K562 (cell line): ENCODE data around the gene CFAP69.

Experiments
- ARNT ChIP-seq, 2 experiments: fragments of 450-650 bp; IDR thresholded peaks; 2 replicates each; pipeline ENCODE4 v1.6.1; 2016; ENCODE audit warnings: mild to moderate bottlenecking in 1 of 2
- CBX8 ChIP-seq: fragments of 200-600 bp; sonication (generic); IDR thresholded peaks from 2 replicates; pipeline ENCODE4 v1.6.1; 2012; ENCODE audit warnings: borderline replicate concordance, mixed run types, low read depth, mild to moderate bottlenecking, moderate library complexity, mixed read lengths, low read length, control low read depth, inconsistent platforms; ENCODE audit not compliant: poor library complexity, severe bottlenecking; ENCODE audit errors: extremely low read depth
- CHD7 ChIP-seq: fragments of 200-600 bp; sonication (generic); IDR thresholded peaks from one replicate; pipeline ENCODE4 v1.6.1; 2012; ENCODE audit warnings: mild to moderate bottlenecking, low read depth, low read length, inconsistent platforms
- ESRRA ChIP-seq: fragments of 450-650 bp; IDR thresholded peaks from 2 replicates; pipeline ENCODE4 v1.6.1; 2014; ENCODE audit warnings: low read depth, mild to moderate bottlenecking, moderate library complexity, borderline replicate concordance
- FOXJ3 ChIP-seq: sonication (generic); formaldehyde crosslinking; IDR thresholded peaks from 2 replicates; pipeline ENCODE4 v1.4.0; 2020; ENCODE audit warnings: mild to moderate bottlenecking, missing genetic modification reagents
- MTA3 ChIP-seq: fragments of 450-650 bp; formaldehyde crosslinking; IDR thresholded peaks from 2 replicates; pipeline ENCODE4 v1.6.1; 2017; ENCODE audit warnings: mild to moderate bottlenecking, borderline replicate concordance
- NR3C1 ChIP-seq: sonication (generic); formaldehyde crosslinking; IDR thresholded peaks from 2 replicates; pipeline ENCODE4 v1.8.1; 2022; ENCODE audit warnings: missing genetic modification reagents
- SAFB2 ChIP-seq: fragments of 200-400 bp; formaldehyde crosslinking; IDR thresholded peaks from 2 replicates; pipeline ENCODE4 v1.6.1; 2018; ENCODE audit warnings: borderline replicate concordance, low read length, low read depth, moderate library complexity; ENCODE audit not compliant: severe bottlenecking
- SPI1 ChIP-seq: IDR thresholded peaks from 2 replicates; pipeline ENCODE4 v1.6.1; 2011; ENCODE audit warnings: low read depth, low read length, control low read depth, borderline replicate concordance
- YY1 ChIP-seq, 3 experiments: IDR thresholded peaks; 2 replicates each; pipeline ENCODE4 v1.6.1; 2011; ENCODE audit warnings: low read length in 2 of 3, mild to moderate bottlenecking in 2 of 3, moderate library complexity in 2 of 3, borderline replicate concordance in 1 of 3, control low read depth in 1 of 3, low read depth in 1 of 3; ENCODE audit not compliant: insufficient read depth in 3 of 3, insufficient replicate concordance in 2 of 3, control insufficient read depth in 1 of 3, insufficient read length in 1 of 3; ENCODE audit errors: extremely low read depth in 1 of 3
- ZNF274 ChIP-seq: IDR thresholded peaks from 2 replicates; pipeline ENCODE4 v1.6.1; 2011; ENCODE audit warnings: low read depth, mild to moderate bottlenecking, low read length, moderate library complexity, borderline replicate concordance
- TF ChIP-seq, protein P1 (sequence below), 3 experiments: IDR thresholded peaks in 2 of 3; conservative IDR thresholded peaks in 1 of 3; 2 replicates each; pipeline ENCODE4 v1.5.1; 2011 to 2012; ENCODE audit warnings: low read length in 3 of 3, mild to moderate bottlenecking in 3 of 3, control low read depth in 2 of 3, improper control_type of control experiment in 1 of 3, inconsistent platforms in 1 of 3, low read depth in 1 of 3, mixed read lengths in 1 of 3, moderate library complexity in 1 of 3; ENCODE audit not compliant: insufficient read depth in 2 of 3
- TF ChIP-seq, protein P2 (sequence below): sonication (generic); formaldehyde crosslinking; IDR thresholded peaks from 2 replicates; pipeline ENCODE4 v1.8.1; 2023; ENCODE audit warnings: mild to moderate bottlenecking, missing genetic modification reagents

GRCh38 chr7:90270431-90271178 lies 25.6 kb downstream of the CFAP69 start:
- TF ChIP-seq ZNF274 (no peak), NR3C1 (no peak), MTA3 (no peak), FOXJ3 (no peak), CBX8 (no peak), SPI1 (no peak), YY1 (IDR thresholded peaks at IDR 0.05; ENCODE audit: borderline replicate concordance in 1 of 3, control insufficient read depth in 1 of 3, extremely low read depth in 1 of 3, insufficient read depth in 3 of 3, insufficient read length in 1 of 3, insufficient replicate concordance in 2 of 3, low read depth in 1 of 3, low read length in 2 of 3) (no peak), ESRRA (no peak), SAFB2 (no peak), ARNT (IDR thresholded peaks at IDR 0.05) (no peak), CHD7 (no peak)
- TF ChIP-seq, protein P1, sequence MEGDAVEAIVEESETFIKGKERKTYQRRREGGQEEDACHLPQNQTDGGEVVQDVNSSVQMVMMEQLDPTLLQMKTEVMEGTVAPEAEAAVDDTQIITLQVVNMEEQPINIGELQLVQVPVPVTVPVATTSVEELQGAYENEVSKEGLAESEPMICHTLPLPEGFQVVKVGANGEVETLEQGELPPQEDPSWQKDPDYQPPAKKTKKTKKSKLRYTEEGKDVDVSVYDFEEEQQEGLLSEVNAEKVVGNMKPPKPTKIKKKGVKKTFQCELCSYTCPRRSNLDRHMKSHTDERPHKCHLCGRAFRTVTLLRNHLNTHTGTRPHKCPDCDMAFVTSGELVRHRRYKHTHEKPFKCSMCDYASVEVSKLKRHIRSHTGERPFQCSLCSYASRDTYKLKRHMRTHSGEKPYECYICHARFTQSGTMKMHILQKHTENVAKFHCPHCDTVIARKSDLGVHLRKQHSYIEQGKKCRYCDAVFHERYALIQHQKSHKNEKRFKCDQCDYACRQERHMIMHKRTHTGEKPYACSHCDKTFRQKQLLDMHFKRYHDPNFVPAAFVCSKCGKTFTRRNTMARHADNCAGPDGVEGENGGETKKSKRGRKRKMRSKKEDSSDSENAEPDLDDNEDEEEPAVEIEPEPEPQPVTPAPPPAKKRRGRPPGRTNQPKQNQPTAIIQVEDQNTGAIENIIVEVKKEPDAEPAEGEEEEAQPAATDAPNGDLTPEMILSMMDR (IDR thresholded peaks at IDR 0.05 in 2 of 3, conservative IDR thresholded peaks at IDR 0.05 in 1 of 3; ENCODE audit: insufficient read depth in 2 of 3, low read depth in 1 of 3, low read length in 3 of 3), result no peak
- TF ChIP-seq, protein P2, sequence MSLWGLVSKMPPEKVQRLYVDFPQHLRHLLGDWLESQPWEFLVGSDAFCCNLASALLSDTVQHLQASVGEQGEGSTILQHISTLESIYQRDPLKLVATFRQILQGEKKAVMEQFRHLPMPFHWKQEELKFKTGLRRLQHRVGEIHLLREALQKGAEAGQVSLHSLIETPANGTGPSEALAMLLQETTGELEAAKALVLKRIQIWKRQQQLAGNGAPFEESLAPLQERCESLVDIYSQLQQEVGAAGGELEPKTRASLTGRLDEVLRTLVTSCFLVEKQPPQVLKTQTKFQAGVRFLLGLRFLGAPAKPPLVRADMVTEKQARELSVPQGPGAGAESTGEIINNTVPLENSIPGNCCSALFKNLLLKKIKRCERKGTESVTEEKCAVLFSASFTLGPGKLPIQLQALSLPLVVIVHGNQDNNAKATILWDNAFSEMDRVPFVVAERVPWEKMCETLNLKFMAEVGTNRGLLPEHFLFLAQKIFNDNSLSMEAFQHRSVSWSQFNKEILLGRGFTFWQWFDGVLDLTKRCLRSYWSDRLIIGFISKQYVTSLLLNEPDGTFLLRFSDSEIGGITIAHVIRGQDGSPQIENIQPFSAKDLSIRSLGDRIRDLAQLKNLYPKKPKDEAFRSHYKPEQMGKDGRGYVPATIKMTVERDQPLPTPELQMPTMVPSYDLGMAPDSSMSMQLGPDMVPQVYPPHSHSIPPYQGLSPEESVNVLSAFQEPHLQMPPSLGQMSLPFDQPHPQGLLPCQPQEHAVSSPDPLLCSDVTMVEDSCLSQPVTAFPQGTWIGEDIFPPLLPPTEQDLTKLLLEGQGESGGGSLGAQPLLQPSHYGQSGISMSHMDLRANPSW (CRISPR knock-in tag), result no peak
